Neural progenitor cell (in vitro differentiated cells): ENCODE data around the gene CCDC18. TPM values are rescaled to one million over a fixed set of nuclear protein-coding genes. Genes with fewer than 3 reads are reported as not detected.

Experiments used
- DNase-seq: peaks from one replicate; pipeline ENCODE4 v3.0.0-alpha.2; 2016; ENCODE audit warnings: low spot score
- H2AFZ ChIP-seq: fragments of 200-600 bp; sonication (generic); replicated peaks from 2 replicates; pipeline ENCODE4 v1.6.1; 2016; ENCODE audit warnings: antibody characterized with exemption
- H3F3A ChIP-seq: fragments of 200-600 bp; sonication (generic); 2 replicates; pipeline ENCODE4 v1.6.1; 2016; ENCODE audit warnings: antibody characterized with exemption, low read depth
- H3K27ac ChIP-seq: fragments of 200-600 bp; sonication (generic); 2 replicates; pipeline ENCODE4 v1.5.1; 2016; ENCODE audit warnings: mild to moderate bottlenecking
- H3K27me3 ChIP-seq: fragments of 200-600 bp; sonication (generic); 2 replicates; pipeline ENCODE4 v1.6.1; 2016; ENCODE audit warnings: mild to moderate bottlenecking, moderate library complexity
- H3K36me3 ChIP-seq: fragments of 200-600 bp; sonication (generic); 2 replicates; pipeline ENCODE4 v1.5.1; 2016
- H3K4me1 ChIP-seq: fragments of 200-600 bp; sonication (generic); 2 replicates; pipeline ENCODE4 v1.6.1; 2016; ENCODE audit warnings: mixed run types
- H3K4me2 ChIP-seq: fragments of 200-600 bp; sonication (generic); 2 replicates; pipeline ENCODE4 v1.6.1; 2016
- H3K4me3 ChIP-seq: fragments of 200-600 bp; sonication (generic); 2 replicates; pipeline ENCODE4 v1.5.1; 2016
- H3K79me2 ChIP-seq: fragments of 200-600 bp; sonication (generic); 2 replicates; pipeline ENCODE4 v1.6.1; 2016; ENCODE audit warnings: low read depth
- H3K9ac ChIP-seq: fragments of 200-600 bp; sonication (generic); 2 replicates; pipeline ENCODE4 v1.6.1; 2016
- H3K9me3 ChIP-seq: fragments of 200-600 bp; sonication (generic); 2 replicates; pipeline ENCODE4 v1.5.1; 2016; ENCODE audit warnings: low read depth
- H4K20me1 ChIP-seq: fragments of 200-600 bp; sonication (generic); 2 replicates; pipeline ENCODE4 v1.6.1; 2016; ENCODE audit warnings: low read depth
- H3K27ac Mint-ChIP-seq: 3 replicates; pipeline ENCODE4 v1.8.0; 2021; ENCODE audit warnings: mixed read lengths
- H3K27me3 Mint-ChIP-seq: 2 replicates; pipeline ENCODE4 v1.8.0; 2022; ENCODE audit warnings: low read depth, mild to moderate bottlenecking, inconsistent platforms, moderate library complexity, mixed read lengths; ENCODE audit not compliant: insufficient read depth
- H3K36me3 Mint-ChIP-seq: 3 replicates; pipeline ENCODE4 v1.8.0; 2021; ENCODE audit warnings: mixed read lengths
- H3K4me1 Mint-ChIP-seq: 3 replicates; pipeline ENCODE4 v1.8.0; 2021; ENCODE audit warnings: mixed read lengths
- H3K4me3 Mint-ChIP-seq: 3 replicates; pipeline ENCODE4 v1.8.0; 2021; ENCODE audit warnings: mild to moderate bottlenecking, moderate library complexity, mixed read lengths
- H3K9me3 Mint-ChIP-seq: 3 replicates; pipeline ENCODE4 v1.8.0; 2020; ENCODE audit warnings: mixed read lengths
- EZH2 ChIP-seq: fragments of 200-600 bp; sonication (generic); IDR thresholded peaks from 2 replicates; pipeline ENCODE4 v1.6.1; 2017; ENCODE audit warnings: antibody characterized with exemption, mild to moderate bottlenecking, moderate library complexity
- EZH2phosphoT487 ChIP-seq: fragments of 200-600 bp; sonication (generic); IDR thresholded peaks from 2 replicates; pipeline ENCODE4 v1.6.1; 2017; ENCODE audit warnings: antibody characterized with exemption
- total RNA-seq: library from RNA; depleted of rRNA; stranded (reverse); fragments of >200 nt; gene quantifications from 2 replicates; pipeline ENCODE4 v1.2.3, GENCODE V29; 2015; ENCODE audit warnings: low replicate concordance
- TF ChIP-seq, protein P1 (sequence below): fragments of 200-600 bp; sonication (generic); IDR thresholded peaks from 2 replicates; pipeline ENCODE4 v1.5.1; 2017; ENCODE audit warnings: antibody characterized with exemption, mild to moderate bottlenecking

The CCDC18 gene
- total RNA-seq, 1 donor from 2014 or later = 54.4 TPM

GRCh38 chr1:93251966-93252365 is 71.4 kb downstream of the CCDC18 start:
- Mint-ChIP-seq H3K27ac (no peak overlapping the region), H3K9me3 (no peaks in the 10 kb centered on the region), H3K27me3 (no peaks in the 10 kb centered on the region), H3K4me3 (no peak overlapping the region), H3K36me3 (peaks cover 26% of the 10 kb centered on the region), H3K4me1 (no peaks in the 10 kb centered on the region)
- no peak for DNase-seq
- H3F3A ChIP-seq = no peaks in the 10 kb centered on the region
- no peak overlapping the region for H2AFZ ChIP-seq
- H3K27ac ChIP-seq = no peak overlapping the region
- H3K9ac ChIP-seq = no peak overlapping the region
- no peak overlapping the region for H3K4me2 ChIP-seq
- no peaks in the 10 kb centered on the region for H3K27me3 ChIP-seq
- H3K9me3 ChIP-seq = no peaks in the 10 kb centered on the region
- no peaks in the 10 kb centered on the region for H3K4me1 ChIP-seq
- no peaks in the 10 kb centered on the region for H4K20me1 ChIP-seq
- no peaks in the 10 kb centered on the region for H3K36me3 ChIP-seq
- TF ChIP-seq, protein P1, sequence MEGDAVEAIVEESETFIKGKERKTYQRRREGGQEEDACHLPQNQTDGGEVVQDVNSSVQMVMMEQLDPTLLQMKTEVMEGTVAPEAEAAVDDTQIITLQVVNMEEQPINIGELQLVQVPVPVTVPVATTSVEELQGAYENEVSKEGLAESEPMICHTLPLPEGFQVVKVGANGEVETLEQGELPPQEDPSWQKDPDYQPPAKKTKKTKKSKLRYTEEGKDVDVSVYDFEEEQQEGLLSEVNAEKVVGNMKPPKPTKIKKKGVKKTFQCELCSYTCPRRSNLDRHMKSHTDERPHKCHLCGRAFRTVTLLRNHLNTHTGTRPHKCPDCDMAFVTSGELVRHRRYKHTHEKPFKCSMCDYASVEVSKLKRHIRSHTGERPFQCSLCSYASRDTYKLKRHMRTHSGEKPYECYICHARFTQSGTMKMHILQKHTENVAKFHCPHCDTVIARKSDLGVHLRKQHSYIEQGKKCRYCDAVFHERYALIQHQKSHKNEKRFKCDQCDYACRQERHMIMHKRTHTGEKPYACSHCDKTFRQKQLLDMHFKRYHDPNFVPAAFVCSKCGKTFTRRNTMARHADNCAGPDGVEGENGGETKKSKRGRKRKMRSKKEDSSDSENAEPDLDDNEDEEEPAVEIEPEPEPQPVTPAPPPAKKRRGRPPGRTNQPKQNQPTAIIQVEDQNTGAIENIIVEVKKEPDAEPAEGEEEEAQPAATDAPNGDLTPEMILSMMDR = no peak
- TF ChIP-seq EZH2phosphoT487 (no peak), EZH2 (no peak)
- H3K79me2 ChIP-seq = no peaks in the 10 kb centered on the region
- no peak overlapping the region for H3K4me3 ChIP-seq

GRCh38 chr1:93252598-93252997 is 72.1 kb downstream of the CCDC18 start:
- Mint-ChIP-seq H3K27me3 (no peaks in the 10 kb centered on the region), H3K4me1 (no peaks in the 10 kb centered on the region), H3K36me3 (peaks cover 26% of the 10 kb centered on the region), H3K4me3 (no peak overlapping the region), H3K9me3 (no peaks in the 10 kb centered on the region), H3K27ac (no peak overlapping the region)
- DNase-seq = no peak
- no peak overlapping the region for H3K9ac ChIP-seq
- H3K4me1 ChIP-seq = no peaks in the 10 kb centered on the region
- H3K4me3 ChIP-seq = no peak overlapping the region
- H2AFZ ChIP-seq = no peak overlapping the region
- H3K4me2 ChIP-seq = no peak overlapping the region
- no peaks in the 10 kb centered on the region for H4K20me1 ChIP-seq
- no peak for TF ChIP-seq EZH2phosphoT487
- TF ChIP-seq EZH2 = no peak
- TF ChIP-seq, protein P1 = no peak
- H3F3A ChIP-seq = no peaks in the 10 kb centered on the region
- H3K27me3 ChIP-seq = no peaks in the 10 kb centered on the region
- H3K79me2 ChIP-seq = no peaks in the 10 kb centered on the region
- peaks cover 4% of the 10 kb centered on the region for H3K36me3 ChIP-seq
- H3K9me3 ChIP-seq = no peaks in the 10 kb centered on the region
- H3K27ac ChIP-seq = no peak overlapping the region

GRCh38 chr1:93253516-93253915 is 73.0 kb downstream of the CCDC18 start:
- Histone ChIP-seq H3K4me1 (no peaks in the 10 kb centered on the region), H3K4me3 (no peak overlapping the region), H3K79me2 (no peaks in the 10 kb centered on the region), H3K36me3 (peaks cover 9% of the 10 kb centered on the region), H4K20me1 (no peaks in the 10 kb centered on the region), H3F3A (no peaks in the 10 kb centered on the region), H3K9me3 (no peaks in the 10 kb centered on the region), H3K27ac (no peak overlapping the region), H3K27me3 (no peaks in the 10 kb centered on the region), H3K4me2 (no peak overlapping the region), H3K9ac (no peak overlapping the region), H2AFZ (no peak overlapping the region)
- Mint-ChIP-seq H3K4me1 (no peaks in the 10 kb centered on the region), H3K9me3 (no peaks in the 10 kb centered on the region), H3K27ac (no peak overlapping the region), H3K27me3 (no peaks in the 10 kb centered on the region), H3K36me3 (peaks cover 26% of the 10 kb centered on the region), H3K4me3 (no peak overlapping the region)
- no peak for DNase-seq
- TF ChIP-seq EZH2 (no peak), EZH2phosphoT487 (no peak)

DNA sequence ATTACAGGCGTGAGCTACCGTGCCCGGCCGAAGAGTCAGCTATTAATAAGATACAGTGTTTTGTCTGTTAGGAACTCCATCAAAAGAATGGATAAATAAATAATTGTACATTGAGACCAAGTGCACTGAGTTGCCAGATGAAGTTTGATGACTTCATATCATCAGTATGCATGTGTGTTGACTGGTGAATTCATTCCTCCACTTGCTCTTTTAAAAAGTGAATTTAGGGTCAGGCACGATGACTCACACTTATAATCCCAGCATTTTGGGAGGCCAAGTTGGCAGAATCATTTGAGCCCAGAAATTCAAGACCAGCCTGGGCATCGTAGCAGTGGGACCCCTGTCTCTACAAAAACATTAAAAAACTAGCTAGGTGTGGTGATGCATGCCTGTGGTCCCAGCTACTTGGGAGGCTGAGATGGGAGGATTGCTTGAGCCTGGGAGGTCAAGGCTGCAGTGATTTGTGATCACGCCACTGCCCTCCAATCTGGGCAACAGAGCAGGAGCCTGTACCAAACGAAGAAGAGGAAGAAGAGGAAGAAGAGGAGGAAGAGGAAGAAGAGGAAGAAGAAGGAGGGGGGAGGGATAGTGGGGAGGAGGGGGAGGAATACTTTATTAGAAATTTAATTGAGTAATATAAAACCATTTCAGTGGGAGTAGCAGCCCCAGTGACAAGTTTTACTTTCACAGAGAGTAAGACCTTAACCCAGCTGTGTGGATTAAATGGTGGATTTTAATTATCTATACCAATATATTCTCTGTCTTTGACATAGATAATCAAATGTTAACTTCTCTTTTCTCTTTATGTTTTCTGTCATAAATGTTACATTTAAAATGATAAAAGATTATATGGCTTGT is 74.9 kb downstream of the CCDC18 start:
- H3K36me3 Mint-ChIP-seq = peaks cover 17% of the 10 kb centered on the region

More for the DNA sequence above, 74.9 kb downstream of the CCDC18 start:
- H3K9me3 Mint-ChIP-seq = no peaks in the 10 kb centered on the region
- no peak overlapping the region for H3K4me2 ChIP-seq
- no peak for DNase-seq
- no peaks in the 10 kb centered on the region for H3K27me3 ChIP-seq
- no peak overlapping the region for H3K27ac ChIP-seq
- no peaks in the 10 kb centered on the region for H3K4me1 Mint-ChIP-seq
- no peak overlapping the region for H3K9ac ChIP-seq
- no peak for TF ChIP-seq EZH2phosphoT487
- TF ChIP-seq, protein P1 = no peak
- no peak for TF ChIP-seq EZH2
- H3K9me3 ChIP-seq = no peaks in the 10 kb centered on the region
- H3K27me3 Mint-ChIP-seq = no peaks in the 10 kb centered on the region
- H3F3A ChIP-seq = no peaks in the 10 kb centered on the region
- peaks cover 14% of the 10 kb centered on the region for H3K36me3 ChIP-seq
- no peak overlapping the region for H3K4me3 ChIP-seq
- H3K27ac Mint-ChIP-seq = no peak overlapping the region
- no peak overlapping the region for H3K4me3 Mint-ChIP-seq
- H3K4me1 ChIP-seq = no peaks in the 10 kb centered on the region
- no peaks in the 10 kb centered on the region for H3K79me2 ChIP-seq
- H2AFZ ChIP-seq = no peak overlapping the region
- no peaks in the 10 kb centered on the region for H4K20me1 ChIP-seq
